Thymus (tissue), 11 donors: Measurements from ENCODE around the gene GAPVD1. TPM values are rescaled to one million over a fixed set of nuclear protein-coding genes. Genes with fewer than 3 reads are reported as not detected.
"Not testable (repeated sequence)": the region's sequence is repeated elsewhere in the genome, so short reads cannot be mapped to it uniquely, and the experiment has no call there.

Experiments
- DNase-seq, 9 donors: peaks; one replicate each; pipeline ENCODE4 v3.0.0-alpha.2; 2013; ENCODE audit warnings: low spot score in 9 of 9, low read depth in 6 of 9, missing footprints in 1 of 9
- H3K27ac ChIP-seq, 2 donors: one replicate each; pipeline ENCODE4 v1.5.1; 2013; ENCODE audit warnings: control low read depth in 1 of 2, low read depth in 1 of 2, low read length in 1 of 2, mild to moderate bottlenecking in 1 of 2, moderate library complexity in 1 of 2
- H3K27me3 ChIP-seq, 2 donors: one replicate each; pipeline ENCODE4 v1.5.1; 2013; ENCODE audit warnings: low read length in 1 of 2; ENCODE audit not compliant: control insufficient read depth in 2 of 2, insufficient read depth in 1 of 2
- H3K36me3 ChIP-seq, 2 donors: one replicate each; pipeline ENCODE4 v1.5.1; 2013; ENCODE audit warnings: low read length in 1 of 2, mild to moderate bottlenecking in 1 of 2, moderate library complexity in 1 of 2; ENCODE audit not compliant: control insufficient read depth in 2 of 2, insufficient read depth in 2 of 2
- H3K4me1 ChIP-seq, 2 donors: one replicate each; pipeline ENCODE4 v1.5.1; 2013; ENCODE audit warnings: low read length in 2 of 2; ENCODE audit not compliant: control insufficient read depth in 2 of 2, insufficient read depth in 2 of 2
- H3K4me3 ChIP-seq, 2 donors: one replicate each; pipeline ENCODE4 v1.5.1; 2013; ENCODE audit warnings: low read length in 2 of 2, control low read depth in 1 of 2, mild to moderate bottlenecking in 1 of 2
- H3K9me3 ChIP-seq, 2 donors: one replicate each; pipeline ENCODE4 v1.5.1; 2013; ENCODE audit warnings: low read length in 1 of 2, mild to moderate bottlenecking in 1 of 2; ENCODE audit not compliant: control insufficient read depth in 2 of 2, insufficient read depth in 1 of 2
- WGBS: extraction: QIAGEN DNeasy Blood & Tissue Kit; methylation state at CpG from one replicate; pipeline ENCODE4 v1.1.7; 2013; 5-methylcytosine and 5-hydroxymethylcytosine counted together
- polyA plus RNA-seq: library from polyadenylated mRNA; stranded (reverse); fragments of 200-250 nt; gene quantifications from one replicate; pipeline ENCODE4 v1.2.3, GENCODE V29; 2013
- total RNA-seq: library from RNA; stranded (reverse); fragments of 120-200 nt; gene quantifications from one replicate; pipeline ENCODE4 v1.2.4, GENCODE V29; 2013
- donor health status: healthy.

Gene GAPVD1
- total and polyA plus RNA-seq, 2 donors: 12.9 to 23.0 TPM

DNA sequence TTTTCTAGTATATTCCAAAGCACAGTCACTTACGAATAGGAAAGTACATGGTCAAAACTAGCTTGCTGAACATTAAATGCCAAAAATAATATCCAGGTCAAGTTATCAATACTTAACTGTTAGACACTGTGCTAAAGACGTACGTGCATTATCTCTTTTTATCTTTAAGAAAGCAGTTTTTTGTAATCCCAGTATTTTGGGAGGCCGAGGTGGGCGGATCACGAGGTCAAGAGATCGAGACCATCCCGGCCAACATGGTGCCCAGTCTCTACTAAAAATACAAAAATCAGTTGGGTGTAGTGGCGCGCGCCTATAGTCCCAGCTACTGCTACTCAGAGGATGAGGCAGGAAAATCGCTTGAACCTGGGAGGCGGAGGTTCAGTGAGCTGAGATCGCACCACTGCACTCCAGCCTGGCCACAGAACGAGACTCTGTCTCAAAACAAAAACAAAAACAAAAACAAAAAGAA is 17.8 kb upstream of the GAPVD1 start:
- no peak for DNase-seq
- H3K9me3 ChIP-seq: no peaks in the 10 kb centered on the region
- H3K4me3 ChIP-seq: no peak overlapping the region
- H3K27me3 ChIP-seq: no peaks in the 10 kb centered on the region
- H3K4me1 ChIP-seq: peaks cover 5 to 16% of the 10 kb centered on the region in 2 donors
- 97% methylated on average over 15 of the region's 15 CpGs for WGBS
- no peak overlapping the region for H3K27ac ChIP-seq
- peaks cover 5 to 12% of the 10 kb centered on the region in 2 donors for H3K36me3 ChIP-seq

GRCh38 chr9:125246261-125246667 is 15.4 kb upstream of the GAPVD1 start:
- Histone ChIP-seq H3K36me3 (no peaks in the 10 kb centered on the region), H3K9me3 (no peaks in the 10 kb centered on the region), H3K27me3 (no peaks in the 10 kb centered on the region), H3K27ac (no peak overlapping the region), H3K4me3 (no peak overlapping the region), H3K4me1 (peaks cover 5 to 7% of the 10 kb centered on the region in 2 donors)
- no peak for DNase-seq
- 80% methylated on average over 6 of the region's 6 CpGs for WGBS

DNA sequence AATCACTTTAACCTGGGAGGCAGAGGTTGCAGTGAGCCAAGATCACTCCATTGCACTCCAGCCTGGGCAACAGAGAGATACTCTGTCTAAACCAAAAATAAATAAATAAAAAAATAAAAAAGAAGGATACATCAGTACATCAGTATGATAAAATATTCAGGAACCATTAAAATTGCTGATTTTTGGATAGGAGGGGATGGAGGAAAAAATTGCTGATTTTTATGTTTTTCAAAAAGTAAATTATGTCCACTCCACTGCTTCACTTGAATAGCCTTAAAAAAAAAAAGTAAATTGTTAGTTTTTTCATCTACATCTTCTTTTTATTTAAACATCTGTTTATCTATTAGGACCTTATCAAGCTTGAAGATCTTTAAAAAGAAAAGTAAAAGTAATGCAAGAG is 7.4 kb upstream of the GAPVD1 start:
- Histone ChIP-seq H3K9me3 (no peaks in the 10 kb centered on the region), H3K27ac (no peak overlapping the region), H3K4me1 (no peaks in the 10 kb centered on the region), H3K27me3 (no peaks in the 10 kb centered on the region), H3K4me3 (no peak overlapping the region), H3K36me3 (no peaks in the 10 kb centered on the region)
- no peak for DNase-seq

DNA sequence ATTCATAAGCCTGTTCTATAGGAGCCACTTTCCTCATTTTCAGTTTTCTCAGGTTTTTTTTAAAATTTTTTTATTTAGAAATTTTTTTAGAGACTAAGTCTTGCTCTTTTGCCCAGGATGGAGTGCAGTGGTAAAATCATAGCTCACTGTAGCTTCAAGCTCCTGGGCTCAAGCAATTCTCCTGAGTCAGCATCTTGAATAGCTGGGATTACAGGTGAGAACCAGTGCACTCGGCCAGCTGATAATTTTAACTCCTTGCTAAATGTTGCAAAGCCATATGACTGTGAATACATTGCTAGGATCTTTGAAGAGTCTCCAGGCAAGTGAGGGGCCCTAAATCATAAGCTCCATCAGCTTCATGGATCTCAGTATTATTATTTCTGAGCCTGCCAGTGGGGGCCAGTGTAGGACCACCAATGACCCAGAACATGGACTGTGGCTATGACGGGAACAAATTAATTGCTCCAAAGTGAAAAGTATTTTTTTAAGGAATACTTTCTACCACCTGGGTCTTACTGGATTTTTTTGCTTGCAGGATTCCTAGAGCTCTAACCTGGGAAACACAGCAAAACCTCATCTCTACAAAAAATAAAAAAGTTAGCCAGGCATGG is 5.7 kb upstream of the GAPVD1 start:
- Histone ChIP-seq H3K4me3 (no peak overlapping the region), H3K27me3 (no peaks in the 10 kb centered on the region), H3K36me3 (no peaks in the 10 kb centered on the region), H3K27ac (no peak overlapping the region), H3K4me1 (no peaks in the 10 kb centered on the region), H3K9me3 (no peaks in the 10 kb centered on the region)
- 89% methylated on average over 2 of the region's 2 CpGs for WGBS
- no peak for DNase-seq

DNA sequence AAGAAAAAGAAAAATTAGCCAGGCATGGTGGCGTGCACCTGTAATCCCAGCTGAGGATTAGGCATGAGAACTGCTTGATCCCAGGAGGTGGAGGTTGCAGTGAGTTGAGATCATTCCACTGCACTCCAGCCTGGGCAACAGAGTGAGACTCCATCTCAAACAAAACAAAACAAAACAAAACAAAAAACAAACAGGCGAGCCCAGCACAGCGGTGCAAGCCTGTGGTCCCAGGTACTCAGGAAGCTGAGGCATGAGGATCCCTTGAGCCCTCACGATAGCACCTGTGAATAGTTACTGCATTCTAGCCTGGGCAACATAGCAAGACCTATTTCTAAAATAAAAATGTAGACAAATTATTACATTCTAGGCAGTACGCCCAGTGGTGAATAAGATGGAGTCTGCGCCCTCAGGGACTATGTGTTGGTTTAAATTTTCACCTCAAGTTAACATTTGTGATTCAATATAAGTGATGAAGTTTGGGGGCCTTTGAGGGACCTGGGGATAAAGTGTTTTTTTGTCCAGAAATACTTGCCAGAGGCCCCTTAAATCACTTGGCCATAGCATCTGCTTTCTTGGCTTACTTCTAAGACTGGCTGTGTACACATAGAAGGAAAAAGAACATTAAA is 3.4 kb upstream of the GAPVD1 start:
- H3K27me3 ChIP-seq: no peaks in the 10 kb centered on the region
- no peak overlapping the region for H3K27ac ChIP-seq
- WGBS: 98% methylated on average over 6 of the region's 6 CpGs
- H3K9me3 ChIP-seq: no peaks in the 10 kb centered on the region
- no peak overlapping the region for H3K4me3 ChIP-seq
- no peak for DNase-seq
- no peaks in the 10 kb centered on the region for H3K36me3 ChIP-seq
- peaks cover 0 to 9% of the 10 kb centered on the region in 2 donors for H3K4me1 ChIP-seq

DNA sequence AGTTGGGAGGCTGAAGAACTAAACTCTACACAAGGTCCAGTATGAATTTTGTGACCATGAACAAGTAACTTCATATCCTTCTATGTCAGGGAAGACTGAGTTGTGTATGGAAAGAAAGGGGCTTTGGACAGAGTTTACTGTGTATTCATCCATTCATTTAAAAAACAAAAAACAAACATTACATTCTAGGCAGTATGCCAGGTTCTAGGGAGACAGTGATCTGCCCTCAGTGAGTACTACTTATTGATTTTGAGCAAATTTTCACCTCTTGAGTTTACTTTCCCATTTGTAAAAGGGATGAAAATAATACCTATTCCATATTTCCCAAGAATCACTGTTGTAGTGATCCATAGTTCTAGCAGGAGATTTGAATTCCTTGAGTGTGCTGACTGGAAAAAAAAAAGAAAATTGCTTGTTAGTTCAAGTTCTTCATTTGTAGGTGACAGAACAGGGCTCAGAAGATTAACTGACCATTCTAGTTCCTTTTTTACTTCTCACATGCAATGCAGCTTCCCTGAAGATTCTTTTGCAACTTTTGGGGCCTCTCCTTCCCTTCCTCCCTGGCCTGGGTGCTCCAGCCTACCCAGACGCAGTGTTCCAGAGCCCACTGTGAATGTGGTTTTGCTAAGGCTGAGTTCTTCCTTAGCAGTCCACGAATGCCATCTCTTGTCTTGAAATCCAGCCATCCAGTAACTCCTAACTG is 2.6 kb upstream of the GAPVD1 start:
- H3K36me3 ChIP-seq: no peaks in the 10 kb centered on the region
- DNase-seq: no peak
- no peaks in the 10 kb centered on the region for H3K27me3 ChIP-seq
- H3K4me3 ChIP-seq: no peak overlapping the region
- H3K4me1 ChIP-seq: peaks cover 4 to 14% of the 10 kb centered on the region in 2 donors
- 38% methylated on average over 2 of the region's 2 CpGs for WGBS
- no peak overlapping the region for H3K27ac ChIP-seq
- no peaks in the 10 kb centered on the region for H3K9me3 ChIP-seq

- DNase-seq: no peak
- Histone ChIP-seq H3K9me3 (no peaks in the 10 kb centered on the region), H3K4me3 (no peak overlapping the region), H3K36me3 (no peaks in the 10 kb centered on the region), H3K4me1 (peaks cover 4 to 17% of the 10 kb centered on the region in 2 donors), H3K27ac (no peak overlapping the region), H3K27me3 (no peaks in the 10 kb centered on the region)
Measured at GRCh38 chr9:125260561-125260960, 1.1 kb upstream of the GAPVD1 start.

GRCh38 chr9:125262294-125262991 is 817 bp downstream of the GAPVD1 start:
- no peaks in the 10 kb centered on the region for H3K27me3 ChIP-seq
- 35% methylated on average over 11 of the region's 11 CpGs for WGBS
- DNase-seq: peak in 2 of 9 donors; percentile 2 to 23
- H3K4me1 ChIP-seq: peaks cover 4 to 17% of the 10 kb centered on the region in 2 donors
- peak overlapping the region; percentile 80 to 95 for H3K4me3 ChIP-seq
- H3K36me3 ChIP-seq: peaks cover 0 to 7% of the 10 kb centered on the region in 2 donors
- H3K27ac ChIP-seq: no peak overlapping the region
- H3K9me3 ChIP-seq: no peaks in the 10 kb centered on the region

GRCh38 chr9:125264068-125264467 is 2.4 kb downstream of the GAPVD1 start:
- Histone ChIP-seq H3K36me3 (peaks cover 4 to 11% of the 10 kb centered on the region in 2 donors), H3K4me1 (peaks cover 4 to 17% of the 10 kb centered on the region in 2 donors), H3K27ac (peak overlapping the region in 1 of 2 donors; percentile 5)
- not testable (repeated sequence) for H3K9me3 ChIP-seq, H3K27me3 ChIP-seq, H3K4me3 ChIP-seq
- WGBS: 41% methylated on average over 7 of the region's 7 CpGs
- DNase-seq: peak in 1 of 9 donors; percentile 32
